Loucy (cell line): ENCODE data around the gene TRIB2.

Experiments used
- H2AFZ ChIP-seq: fragments of 200-600 bp; sonication (generic); 2 replicates; pipeline ENCODE4 v1.6.0; 2016; ENCODE audit warnings: antibody characterized with exemption, mild to moderate bottlenecking, low read length, moderate library complexity
- H3F3A ChIP-seq: fragments of 200-600 bp; 2 replicates; pipeline ENCODE4 v1.6.0; 2016; ENCODE audit warnings: antibody characterized with exemption, low read depth, mild to moderate bottlenecking
- H3K27me3 ChIP-seq: fragments of 200-600 bp; sonication (generic); 2 replicates; pipeline ENCODE4 v1.6.1; 2014; ENCODE audit warnings: low read length, mild to moderate bottlenecking; ENCODE audit not compliant: insufficient read depth, poor library complexity, severe bottlenecking
- H3K36me3 ChIP-seq: fragments of 200-600 bp; sonication (generic); 2 replicates; pipeline ENCODE4 v1.6.1; 2016; ENCODE audit warnings: low read length; ENCODE audit not compliant: insufficient read depth
- H3K4me1 ChIP-seq: fragments of 200-600 bp; sonication (generic); 2 replicates; pipeline ENCODE4 v1.5.1; 2014; ENCODE audit warnings: low read length, mild to moderate bottlenecking; ENCODE audit not compliant: insufficient read depth, poor library complexity, severe bottlenecking
- H3K4me2 ChIP-seq: fragments of 200-600 bp; sonication (generic); 2 replicates; pipeline ENCODE4 v1.6.0; 2014; ENCODE audit warnings: antibody characterized with exemption, low read length, low read depth, mild to moderate bottlenecking; ENCODE audit not compliant: poor library complexity, severe bottlenecking
- H3K4me3 ChIP-seq: fragments of 200-600 bp; sonication (generic); 2 replicates; pipeline ENCODE4 v1.5.1; 2014; ENCODE audit warnings: low read length, mild to moderate bottlenecking, mixed read lengths; ENCODE audit not compliant: poor library complexity, severe bottlenecking
- H3K79me2 ChIP-seq: fragments of 200-600 bp; sonication (generic); 2 replicates; pipeline ENCODE4 v1.6.1; 2014; ENCODE audit warnings: low read length; ENCODE audit not compliant: insufficient read depth
- H3K9ac ChIP-seq: fragments of 200-600 bp; sonication (generic); 2 replicates; pipeline ENCODE4 v1.6.0; 2014; ENCODE audit warnings: mild to moderate bottlenecking, low read depth, low read length, moderate library complexity; ENCODE audit not compliant: poor library complexity, severe bottlenecking
- H3K9me2 ChIP-seq: fragments of 200-600 bp; sonication (generic); replicated peaks from 2 replicates; pipeline ENCODE4 v1.6.1; 2016; ENCODE audit warnings: low read depth, low read length, mixed read lengths
- H3K9me3 ChIP-seq: fragments of 200-600 bp; sonication (generic); 2 replicates; pipeline ENCODE4 v1.6.1; 2014; ENCODE audit warnings: mild to moderate bottlenecking, antibody characterized with exemption, low read length, low read depth; ENCODE audit not compliant: insufficient read depth
- H4K20me1 ChIP-seq: fragments of 200-600 bp; sonication (generic); 2 replicates; pipeline ENCODE4 v1.6.0; 2014; ENCODE audit warnings: antibody characterized with exemption, low read length, mild to moderate bottlenecking; ENCODE audit not compliant: insufficient read depth, poor library complexity, severe bottlenecking
- CTCF ChIP-seq: fragments of 200-600 bp; sonication (generic); conservative IDR thresholded peaks from 2 replicates; pipeline ENCODE4 v1.5.1; 2014; ENCODE audit warnings: mild to moderate bottlenecking, antibody characterized with exemption, low read length
- EZH2phosphoT487 ChIP-seq: fragments of 200-600 bp; IDR thresholded peaks from 2 replicates; pipeline ENCODE4 v1.6.1; 2018; ENCODE audit warnings: antibody characterized with exemption, mild to moderate bottlenecking, moderate library complexity, borderline replicate concordance

TRIB2 gene

GRCh38 chr2:12701786-12702167 lies 15.0 kb upstream of the TRIB2 start:
- Histone ChIP-seq H3K9me3 (no peaks in the 10 kb centered on the region; the same call in 1 of the 2 replicates), H3K9me2 (no peaks in the 10 kb centered on the region), H3K79me2 (no peaks in the 10 kb centered on the region), H3F3A (0 out of 2 replicates have a peak, but pooled peaks cover 4% of the 10 kb centered on the region), H3K4me3 (no peak overlapping the region), H3K4me2 (no peak overlapping the region), H4K20me1 (no peaks in the 10 kb centered on the region), H3K4me1 (peaks cover 23% of the 10 kb centered on the region), H3K9ac (no peak overlapping the region), H3K36me3 (no peaks in the 10 kb centered on the region), H3K27me3 (no peaks in the 10 kb centered on the region), H2AFZ (no peak overlapping the region)
- TF ChIP-seq CTCF (no peak), EZH2phosphoT487 (no peak)

GRCh38 chr2:12702168-12703121 lies 14.3 kb upstream of the TRIB2 start:
- Histone ChIP-seq H2AFZ (no peak overlapping the region), H3K9me3 (no peaks in the 10 kb centered on the region; the same call in 1 of the 2 replicates), H3K4me2 (no peak overlapping the region), H3K9ac (no peak overlapping the region), H4K20me1 (no peaks in the 10 kb centered on the region), H3K4me3 (no peak overlapping the region), H3K27me3 (no peaks in the 10 kb centered on the region), H3F3A (0 out of 2 replicates have a peak, but pooled peaks cover 4% of the 10 kb centered on the region), H3K36me3 (no peaks in the 10 kb centered on the region), H3K79me2 (no peaks in the 10 kb centered on the region), H3K4me1 (peaks cover 23% of the 10 kb centered on the region), H3K9me2 (no peaks in the 10 kb centered on the region)
- TF ChIP-seq CTCF: no peak
- no peak for TF ChIP-seq EZH2phosphoT487

- no peaks in the 10 kb centered on the region for H3K36me3 ChIP-seq
- H2AFZ ChIP-seq: no peak overlapping the region
- H4K20me1 ChIP-seq: no peaks in the 10 kb centered on the region
- no peak for TF ChIP-seq CTCF
- no peak for TF ChIP-seq EZH2phosphoT487
- no peaks in the 10 kb centered on the region for H3K9me2 ChIP-seq
- H3K27me3 ChIP-seq: no peaks in the 10 kb centered on the region
- H3K9ac ChIP-seq: no peak overlapping the region
- peaks cover 36% of the 10 kb centered on the region for H3K4me1 ChIP-seq
- peaks cover 10% of the 10 kb centered on the region; the same call in 1 of the 2 replicates for H3F3A ChIP-seq
- H3K4me3 ChIP-seq: no peak overlapping the region
- no peaks in the 10 kb centered on the region; the same call in 1 of the 2 replicates for H3K9me3 ChIP-seq
- H3K4me2 ChIP-seq: no peak overlapping the region
- no peaks in the 10 kb centered on the region for H3K79me2 ChIP-seq
These were observed 12.4 kb upstream of the TRIB2 start for GRCh38 chr2:12704378-12704777.
